ENCODE results near the gene ARL3.

ARL3 gene

DNA sequence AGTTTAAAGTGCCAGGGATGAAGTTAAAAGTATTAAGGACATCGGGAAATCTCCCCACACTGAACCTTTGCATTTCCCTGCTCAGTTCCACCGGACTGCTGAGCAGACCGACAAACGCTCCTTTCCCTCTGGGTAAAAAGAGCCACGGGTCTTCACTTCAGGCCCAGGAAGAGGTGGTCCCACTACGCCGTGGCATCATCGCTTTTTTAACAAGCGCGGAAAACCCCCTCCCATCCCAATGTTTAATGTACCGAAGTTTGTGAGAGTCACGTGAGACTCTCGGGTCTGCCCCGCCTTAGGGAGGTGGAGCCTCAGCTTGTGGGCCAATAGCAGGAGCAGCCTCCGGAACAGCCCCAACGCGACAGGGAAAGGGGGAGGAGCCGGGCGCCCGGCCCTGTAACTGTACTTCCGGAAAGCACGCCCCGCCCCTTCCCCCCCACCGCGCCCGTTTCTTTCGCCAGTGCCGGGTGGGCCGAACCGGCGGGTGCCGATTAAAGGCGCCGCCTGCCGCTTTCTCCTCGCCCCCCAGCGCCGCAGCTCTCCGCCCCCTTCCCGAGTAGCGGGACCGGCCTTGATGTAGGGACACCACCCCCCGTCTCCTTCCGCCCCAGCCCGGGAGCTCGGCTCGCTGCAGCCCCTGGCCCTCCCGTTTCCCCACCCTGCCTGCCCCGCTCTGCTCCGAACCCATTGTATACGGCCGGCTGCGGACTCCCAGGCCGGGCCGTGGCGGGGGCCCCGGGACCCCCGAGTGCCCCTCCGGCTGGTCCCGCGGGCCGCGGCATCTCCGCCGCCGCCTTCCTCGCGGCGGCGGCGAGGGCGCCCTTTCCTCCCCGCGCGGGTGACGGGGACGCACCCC, 72.1 kb downstream of the ARL3 start:
- H3K27me3 Mint-ChIP-seq (ENCODE audit: low read depth): no peaks in the 10 kb centered on the region
- H3K9me3 Mint-ChIP-seq: no peaks in the 10 kb centered on the region
- peaks cover 11% of the 10 kb centered on the region for H3K36me3 Mint-ChIP-seq (ENCODE audit: low read depth)
- H3K27ac Mint-ChIP-seq: peak overlapping the region; percentile 93
- H3K4me3 Mint-ChIP-seq: peak overlapping the region; percentile 89
- peaks cover 14% of the 10 kb centered on the region for H3K4me1 Mint-ChIP-seq (ENCODE audit: low read depth)

GRCh38 chr10:102641402-102641801, 72.8 kb downstream of the ARL3 start:
- no peaks in the 10 kb centered on the region for H3K27me3 Mint-ChIP-seq (ENCODE audit: low read depth)
- H3K27ac Mint-ChIP-seq: peak overlapping the region; percentile 93
- H3K4me1 Mint-ChIP-seq (ENCODE audit: low read depth): peaks cover 12% of the 10 kb centered on the region
- H3K36me3 Mint-ChIP-seq (ENCODE audit: low read depth): peaks cover 11% of the 10 kb centered on the region
- peak overlapping the region; percentile 89 for H3K4me3 Mint-ChIP-seq
- no peaks in the 10 kb centered on the region for H3K9me3 Mint-ChIP-seq

GRCh38 chr10:102639537-102639936, 74.7 kb downstream of the ARL3 start:
- no peak overlapping the region for H3K4me3 Mint-ChIP-seq

DNA sequence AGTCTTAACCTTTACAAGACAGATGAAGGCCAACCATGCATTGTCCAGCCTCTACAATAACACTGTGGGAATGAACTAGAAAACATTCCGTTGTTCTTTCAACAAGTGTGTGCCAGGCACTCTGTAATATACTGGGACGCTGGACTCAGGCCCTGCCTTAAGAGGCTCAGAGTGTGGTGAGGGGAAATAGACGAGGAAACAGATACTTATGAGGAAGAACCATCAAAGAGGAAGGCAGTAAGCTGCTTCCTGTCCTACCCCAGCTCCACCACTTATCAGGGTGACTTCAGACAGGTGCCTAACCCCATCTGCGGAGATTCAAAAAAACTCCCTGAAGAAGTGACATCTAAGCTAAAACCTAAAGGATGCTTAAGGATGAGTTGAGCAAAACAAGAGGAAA, 78.8 kb downstream of the ARL3 start:
- Mint-ChIP-seq H3K4me3 (no peak overlapping the region), H3K4me1 (ENCODE audit: low read depth) (peaks cover 38% of the 10 kb centered on the region), H3K9me3 (no peaks in the 10 kb centered on the region)

More at GRCh38 chr10:102639537-102639936, 74.7 kb downstream of the ARL3 start:
- H3K4me1 Mint-ChIP-seq (ENCODE audit: low read depth): peaks cover 21% of the 10 kb centered on the region
- no peaks in the 10 kb centered on the region for H3K9me3 Mint-ChIP-seq
- no peak overlapping the region for H3K27ac Mint-ChIP-seq
- no peaks in the 10 kb centered on the region for H3K36me3 Mint-ChIP-seq (ENCODE audit: low read depth)
- H3K27me3 Mint-ChIP-seq (ENCODE audit: low read depth): no peaks in the 10 kb centered on the region

DNA sequence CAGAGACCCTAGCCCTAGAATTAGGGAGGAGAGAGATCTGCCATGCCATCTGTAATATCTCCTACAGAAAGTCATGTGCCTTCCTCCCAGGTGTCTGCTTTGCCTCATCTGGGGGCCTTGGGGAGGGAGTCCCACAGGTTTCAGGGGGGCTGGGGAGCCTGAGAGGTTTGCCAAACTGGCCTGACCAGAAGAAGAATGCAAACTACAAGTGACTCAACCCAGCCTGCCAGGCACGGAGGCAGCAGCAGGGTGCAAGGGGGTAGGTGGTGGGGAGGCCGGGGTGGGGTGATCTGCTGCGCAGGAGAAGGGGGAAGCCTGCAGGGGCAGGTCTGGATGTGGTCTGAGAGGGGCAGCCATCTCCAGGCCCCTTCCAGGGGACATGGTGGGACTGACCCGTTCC, 79.5 kb downstream of the ARL3 start:
- Mint-ChIP-seq H3K36me3 (ENCODE audit: low read depth) (no peaks in the 10 kb centered on the region), H3K4me3 (no peak overlapping the region), H3K4me1 (ENCODE audit: low read depth) (peaks cover 38% of the 10 kb centered on the region), H3K27me3 (ENCODE audit: low read depth) (no peaks in the 10 kb centered on the region), H3K9me3 (no peaks in the 10 kb centered on the region), H3K27ac (no peak overlapping the region)

More for the DNA sequence above, 78.8 kb downstream of the ARL3 start:
- Mint-ChIP-seq H3K36me3 (ENCODE audit: low read depth) (no peaks in the 10 kb centered on the region), H3K27ac (peak overlapping the region; percentile 55), H3K27me3 (ENCODE audit: low read depth) (no peaks in the 10 kb centered on the region)

- H3K27ac Mint-ChIP-seq: peak overlapping the region; percentile 79
Measured at GRCh38 chr10:102633848-102634247, 80.3 kb downstream of the ARL3 start.

DNA sequence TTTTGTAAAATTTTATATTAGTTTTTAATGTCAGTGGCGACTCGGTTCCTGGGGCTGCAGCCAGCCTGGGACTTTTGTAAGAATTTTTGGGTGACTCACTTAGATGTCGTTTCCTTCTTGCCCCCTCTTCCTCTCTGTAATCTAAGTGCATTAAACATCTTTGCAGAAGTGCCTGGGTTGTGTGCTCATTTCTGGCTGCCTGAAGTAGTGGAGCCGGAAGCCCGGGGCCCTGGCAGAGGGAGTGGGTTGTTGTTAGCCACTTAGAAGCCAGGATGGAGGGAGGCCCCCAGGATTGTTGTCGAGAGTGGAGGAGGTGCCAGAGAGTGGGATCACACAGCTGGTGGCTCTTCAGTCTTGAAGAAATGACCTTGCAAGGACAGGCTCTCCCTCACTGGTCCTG, 80.9 kb downstream of the ARL3 start:
- H3K4me3 Mint-ChIP-seq: peak overlapping the region; percentile 50
- H3K27me3 Mint-ChIP-seq (ENCODE audit: low read depth): no peaks in the 10 kb centered on the region
- H3K9me3 Mint-ChIP-seq: no peaks in the 10 kb centered on the region
- no peaks in the 10 kb centered on the region for H3K36me3 Mint-ChIP-seq (ENCODE audit: low read depth)
- peak overlapping the region; percentile 79 for H3K27ac Mint-ChIP-seq
- H3K4me1 Mint-ChIP-seq (ENCODE audit: low read depth): peaks cover 38% of the 10 kb centered on the region

More at GRCh38 chr10:102633848-102634247, 80.3 kb downstream of the ARL3 start:
- H3K27me3 Mint-ChIP-seq (ENCODE audit: low read depth): no peaks in the 10 kb centered on the region
- no peak overlapping the region for H3K4me3 Mint-ChIP-seq
- no peaks in the 10 kb centered on the region for H3K9me3 Mint-ChIP-seq
- peaks cover 38% of the 10 kb centered on the region for H3K4me1 Mint-ChIP-seq (ENCODE audit: low read depth)
- no peaks in the 10 kb centered on the region for H3K36me3 Mint-ChIP-seq (ENCODE audit: low read depth)

- H3K36me3 Mint-ChIP-seq (ENCODE audit: low read depth): no peaks in the 10 kb centered on the region
- H3K4me3 Mint-ChIP-seq: peak overlapping the region; percentile 27
- H3K9me3 Mint-ChIP-seq: no peaks in the 10 kb centered on the region
Measured at GRCh38 chr10:102632394-102633111, 81.6 kb downstream of the ARL3 start.

GRCh38 chr10:102631525-102632393, 82.4 kb downstream of the ARL3 start:
- H3K4me1 Mint-ChIP-seq (ENCODE audit: low read depth): peaks cover 36% of the 10 kb centered on the region
- H3K27ac Mint-ChIP-seq: no peak overlapping the region

More at GRCh38 chr10:102632394-102633111, 81.6 kb downstream of the ARL3 start:
- H3K4me1 Mint-ChIP-seq (ENCODE audit: low read depth): peaks cover 38% of the 10 kb centered on the region
- no peaks in the 10 kb centered on the region for H3K27me3 Mint-ChIP-seq (ENCODE audit: low read depth)
- H3K27ac Mint-ChIP-seq: peak overlapping the region; percentile 62

GRCh38 chr10:102630663-102631062, 83.5 kb downstream of the ARL3 start:
- Mint-ChIP-seq H3K27ac (peak overlapping the region; percentile 20), H3K27me3 (ENCODE audit: low read depth) (no peaks in the 10 kb centered on the region), H3K36me3 (ENCODE audit: low read depth) (no peaks in the 10 kb centered on the region), H3K9me3 (no peaks in the 10 kb centered on the region), H3K4me1 (ENCODE audit: low read depth) (peaks cover 33% of the 10 kb centered on the region), H3K4me3 (no peak overlapping the region)

More at GRCh38 chr10:102631525-102632393, 82.4 kb downstream of the ARL3 start:
- Mint-ChIP-seq H3K36me3 (ENCODE audit: low read depth) (no peaks in the 10 kb centered on the region), H3K27me3 (ENCODE audit: low read depth) (no peaks in the 10 kb centered on the region), H3K9me3 (no peaks in the 10 kb centered on the region), H3K4me3 (no peak overlapping the region)

- Mint-ChIP-seq H3K4me3 (no peak overlapping the region), H3K27ac (no peak overlapping the region), H3K4me1 (ENCODE audit: low read depth) (peaks cover 26% of the 10 kb centered on the region), H3K36me3 (ENCODE audit: low read depth) (no peaks in the 10 kb centered on the region), H3K9me3 (no peaks in the 10 kb centered on the region), H3K27me3 (ENCODE audit: low read depth) (no peaks in the 10 kb centered on the region)
Measured at GRCh38 chr10:102629661-102630614, 84.3 kb downstream of the ARL3 start.

- H3K4me3 Mint-ChIP-seq: no peak overlapping the region
- no peaks in the 10 kb centered on the region for H3K27me3 Mint-ChIP-seq (ENCODE audit: low read depth)
- H3K36me3 Mint-ChIP-seq (ENCODE audit: low read depth): no peaks in the 10 kb centered on the region
- H3K27ac Mint-ChIP-seq: no peak overlapping the region
- peaks cover 19% of the 10 kb centered on the region for H3K4me1 Mint-ChIP-seq (ENCODE audit: low read depth)
- no peaks in the 10 kb centered on the region for H3K9me3 Mint-ChIP-seq
Measured at GRCh38 chr10:102628451-102628911, 85.7 kb downstream of the ARL3 start.

GRCh38 chr10:102627736-102628293, 86.4 kb downstream of the ARL3 start:
- Mint-ChIP-seq H3K36me3 (ENCODE audit: low read depth) (no peaks in the 10 kb centered on the region), H3K9me3 (no peaks in the 10 kb centered on the region), H3K4me1 (ENCODE audit: low read depth) (peaks cover 13% of the 10 kb centered on the region), H3K27ac (no peak overlapping the region), H3K4me3 (no peak overlapping the region), H3K27me3 (ENCODE audit: low read depth) (no peaks in the 10 kb centered on the region)
